CD14-positive monocyte (primary cell): ENCODE results near the gene C17orf50. TPM values are rescaled to one million over a fixed set of nuclear protein-coding genes. Genes with fewer than 3 reads are reported as not detected.

Source experiments
- DNase-seq, 3 donors: peaks; one replicate each; pipeline ENCODE4 v3.0.0-alpha.2; 2011 to 2022
- H2AFZ ChIP-seq: 2 replicates; pipeline ENCODE4 v1.6.0; 2012; ENCODE audit warnings: mild to moderate bottlenecking, low read depth, low read length, inconsistent platforms; ENCODE audit not compliant: insufficient read depth, poor library complexity, severe bottlenecking
- H3K27ac ChIP-seq, 2 donors: 1 replicate in 1 of 2; 2 replicates in 1 of 2; pipeline ENCODE4 v1.5.1; 2012 to 2013; ENCODE audit warnings: low read length in 2 of 2, control low read depth in 1 of 2, inconsistent platforms in 1 of 2, low read depth in 1 of 2, mild to moderate bottlenecking in 1 of 2
- H3K27me3 ChIP-seq, 2 donors: one replicate each; pipeline versions ENCODE4 v1.6.0 to v1.6.1; 2011 to 2013; ENCODE audit warnings: low read length in 2 of 2; ENCODE audit not compliant: control insufficient read depth in 2 of 2, insufficient read depth in 2 of 2
- H3K36me3 ChIP-seq, 2 donors: replicated peaks in 1 of 2; 1 replicate in 1 of 2; 2 replicates in 1 of 2; pipeline versions ENCODE4 v1.5.1 to v1.6.1; 2012 to 2013; ENCODE audit warnings: low read length in 2 of 2, control low read depth in 1 of 2, inconsistent platforms in 1 of 2, mild to moderate bottlenecking in 1 of 2; ENCODE audit not compliant: insufficient read depth in 2 of 2, control insufficient read depth in 1 of 2
- H3K4me1 ChIP-seq, 2 donors: 1 replicate in 1 of 2; 2 replicates in 1 of 2; pipeline versions ENCODE4 v1.5.1 to v1.6.1; 2012 to 2013; ENCODE audit warnings: low read length in 2 of 2, control low read depth in 1 of 2, inconsistent platforms in 1 of 2, mild to moderate bottlenecking in 1 of 2, moderate library complexity in 1 of 2; ENCODE audit not compliant: insufficient read depth in 2 of 2, control insufficient read depth in 1 of 2
- H3K4me2 ChIP-seq: replicated peaks from 2 replicates; pipeline ENCODE3; 2012; ENCODE audit warnings: low read length, moderate library complexity, mild to moderate bottlenecking; ENCODE audit not compliant: poor library complexity, severe bottlenecking; ENCODE audit errors: extremely low read depth
- H3K4me3 ChIP-seq, 3 experiments: fragments of 200-600 bp in 1 of 3; sonication (generic) in 1 of 3; replicated peaks in 1 of 3; 1 replicate in 2 of 3; 2 replicates in 1 of 3; pipeline ENCODE4 v1.5.1; 2011 to 2013; ENCODE audit warnings: low read length in 3 of 3, mild to moderate bottlenecking in 3 of 3, control low read depth in 2 of 3, low read depth in 2 of 3, inconsistent platforms in 1 of 3, moderate library complexity in 1 of 3
- H3K79me2 ChIP-seq: 2 replicates; pipeline ENCODE4 v1.6.0; 2012; ENCODE audit warnings: mild to moderate bottlenecking, control low read depth, inconsistent platforms, low read length, moderate library complexity; ENCODE audit not compliant: insufficient read depth
- H3K9ac ChIP-seq: 2 replicates; pipeline ENCODE4 v1.6.0; 2017; ENCODE audit warnings: low read length, mild to moderate bottlenecking; ENCODE audit not compliant: insufficient read depth, poor library complexity, severe bottlenecking
- H3K9me3 ChIP-seq, 2 donors: replicated peaks in 1 of 2; 1 replicate in 1 of 2; 2 replicates in 1 of 2; pipeline versions ENCODE4 v1.5.1 to v1.6.1; 2012 to 2013; ENCODE audit warnings: low read length in 2 of 2, control low read depth in 1 of 2; ENCODE audit not compliant: control insufficient read depth in 1 of 2, insufficient read depth in 1 of 2
- H4K20me1 ChIP-seq: 2 replicates; pipeline ENCODE4 v1.6.0; 2012; ENCODE audit warnings: mild to moderate bottlenecking, low read length, control low read depth, moderate library complexity; ENCODE audit not compliant: insufficient read depth
- H3K27ac Mint-ChIP-seq, 7 donors: one replicate each; pipeline ENCODE4 v1.8.0; 2020; ENCODE audit warnings: mild to moderate bottlenecking in 7 of 7, mixed read lengths in 7 of 7, moderate library complexity in 6 of 7, inconsistent platforms in 2 of 7
- H3K27me3 Mint-ChIP-seq, 3 donors: one replicate each; pipeline ENCODE4 v1.8.0; 2021 to 2022; ENCODE audit warnings: low read depth in 3 of 3, mild to moderate bottlenecking in 3 of 3, mixed read lengths in 3 of 3, moderate library complexity in 3 of 3, inconsistent platforms in 1 of 3
- H3K36me3 Mint-ChIP-seq, 2 donors: one replicate each; pipeline ENCODE4 v1.8.0; 2020; ENCODE audit warnings: mixed read lengths in 2 of 2, inconsistent platforms in 1 of 2, mild to moderate bottlenecking in 1 of 2
- H3K4me1 Mint-ChIP-seq: one replicate; pipeline ENCODE4 v1.8.0; 2020; ENCODE audit warnings: mild to moderate bottlenecking, mixed read lengths
- H3K4me3 Mint-ChIP-seq, 2 donors: one replicate each; pipeline ENCODE4 v1.8.0; 2020; ENCODE audit warnings: mild to moderate bottlenecking in 2 of 2, mixed read lengths in 2 of 2, moderate library complexity in 1 of 2
- H3K9me3 Mint-ChIP-seq, 7 donors: one replicate each; pipeline ENCODE4 v1.8.0; 2020 to 2022; ENCODE audit warnings: mixed read lengths in 7 of 7, mild to moderate bottlenecking in 6 of 7, moderate library complexity in 6 of 7, inconsistent platforms in 2 of 7
- WGBS: methylation state at CpG from one replicate; pipeline ENCODE4 v1.1.5; 2013; ENCODE audit warnings: missing lambda C conversion rate; ENCODE audit not compliant: insufficient coverage; 5-methylcytosine and 5-hydroxymethylcytosine counted together
- intact Hi-C, 2 donors: fragments of 100-400 bp; cut with micrococcal nuclease; formaldehyde crosslinking; loops; one replicate each; pipeline versions ENCODE4 v1.15.0 to v1.15.1; 2023
- polyA plus RNA-seq, 3 donors: library from polyadenylated mRNA; depleted of rRNA in 1 of 3; unstranded in 2 of 3; stranded (reverse) in 1 of 3; fragments of 300-500 nt in 2 of 3; fragments of >200 nt in 1 of 3; fragmentation: Illumina TruSeq in 2 of 3; gene quantifications; 1 replicate in 2 of 3; 2 replicates in 1 of 3; pipeline ENCODE4 v1.2.3, GENCODE V29; 2012 to 2021
- TF ChIP-seq, protein P1 (sequence below): fragments of 200-600 bp; IDR thresholded peaks from one replicate; pipeline ENCODE4 v1.8.0; 2022; ENCODE audit warnings: antibody characterized with exemption, mild to moderate bottlenecking

The C17orf50 gene
- polyA plus RNA-seq, 3 donors = 0.23 TPM; not detected in 2

- TF ChIP-seq, protein P1, sequence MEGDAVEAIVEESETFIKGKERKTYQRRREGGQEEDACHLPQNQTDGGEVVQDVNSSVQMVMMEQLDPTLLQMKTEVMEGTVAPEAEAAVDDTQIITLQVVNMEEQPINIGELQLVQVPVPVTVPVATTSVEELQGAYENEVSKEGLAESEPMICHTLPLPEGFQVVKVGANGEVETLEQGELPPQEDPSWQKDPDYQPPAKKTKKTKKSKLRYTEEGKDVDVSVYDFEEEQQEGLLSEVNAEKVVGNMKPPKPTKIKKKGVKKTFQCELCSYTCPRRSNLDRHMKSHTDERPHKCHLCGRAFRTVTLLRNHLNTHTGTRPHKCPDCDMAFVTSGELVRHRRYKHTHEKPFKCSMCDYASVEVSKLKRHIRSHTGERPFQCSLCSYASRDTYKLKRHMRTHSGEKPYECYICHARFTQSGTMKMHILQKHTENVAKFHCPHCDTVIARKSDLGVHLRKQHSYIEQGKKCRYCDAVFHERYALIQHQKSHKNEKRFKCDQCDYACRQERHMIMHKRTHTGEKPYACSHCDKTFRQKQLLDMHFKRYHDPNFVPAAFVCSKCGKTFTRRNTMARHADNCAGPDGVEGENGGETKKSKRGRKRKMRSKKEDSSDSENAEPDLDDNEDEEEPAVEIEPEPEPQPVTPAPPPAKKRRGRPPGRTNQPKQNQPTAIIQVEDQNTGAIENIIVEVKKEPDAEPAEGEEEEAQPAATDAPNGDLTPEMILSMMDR = no peak
- H3K27me3 ChIP-seq = peaks cover 5 to 23% of the 10 kb centered on the region in 2 donors
- no peak overlapping the region for H3K27ac Mint-ChIP-seq
- peaks cover 26 to 34% (median 28%) of the 10 kb centered on the region in 3 donors for H3K27me3 Mint-ChIP-seq
- H3K9me3 Mint-ChIP-seq = peaks cover 0 to 3% (median 0%) of the 10 kb centered on the region in 7 donors
- no peaks in the 10 kb centered on the region for H3K79me2 ChIP-seq
- H3K4me2 ChIP-seq = no peak overlapping the region
- no peak overlapping the region for H3K4me3 Mint-ChIP-seq
- H2AFZ ChIP-seq = no peak overlapping the region
- H3K9me3 ChIP-seq = no peaks in the 10 kb centered on the region
- no peak overlapping the region for H3K27ac ChIP-seq
- H3K4me1 Mint-ChIP-seq = peaks cover 11% of the 10 kb centered on the region
- 88% methylated on average over 3 of the region's 6 CpGs for WGBS
- H3K4me1 ChIP-seq = peaks cover 4 to 7% of the 10 kb centered on the region in 2 donors
- H4K20me1 ChIP-seq = no peaks in the 10 kb centered on the region
- intact Hi-C loops = no loop called here
- peaks cover 9 to 14% of the 10 kb centered on the region in 2 donors for H3K36me3 Mint-ChIP-seq
- H3K4me3 ChIP-seq = no peak overlapping the region
- H3K9ac ChIP-seq = no peak overlapping the region
- no peak for DNase-seq
- H3K36me3 ChIP-seq = peaks cover 2 to 3% of the 10 kb centered on the region in 2 donors
Observed at GRCh38 chr17:35733366-35733765, 27.3 kb upstream of the C17orf50 start.

DNA sequence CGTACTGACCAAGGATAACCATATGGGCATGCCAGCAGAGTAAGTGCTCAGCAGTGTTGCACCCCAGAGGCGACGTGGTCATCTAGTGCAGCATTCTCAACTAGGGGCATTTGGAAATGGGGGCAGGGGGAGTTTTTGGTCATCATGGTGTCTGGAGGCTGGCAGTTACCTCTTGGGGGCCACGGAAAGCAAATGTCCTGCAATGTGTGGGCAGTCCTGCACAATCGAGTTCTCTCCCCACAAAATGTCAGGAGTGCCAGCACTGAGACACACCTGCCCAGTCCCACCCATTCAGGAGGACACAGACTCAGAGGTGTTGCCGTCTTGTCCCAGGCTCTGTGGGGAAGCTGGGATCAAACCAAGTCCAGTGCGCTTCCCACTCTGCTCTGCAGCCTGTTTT is 26.3 kb upstream of the C17orf50 start:
- peaks cover 27 to 41% (median 32%) of the 10 kb centered on the region in 3 donors for H3K27me3 Mint-ChIP-seq
- H3K4me3 Mint-ChIP-seq = no peak overlapping the region
- intact Hi-C loops = no loop called here
- Histone ChIP-seq H2AFZ (no peak overlapping the region), H3K4me2 (no peak overlapping the region), H3K4me3 (no peak overlapping the region), H3K36me3 (no peaks in the 10 kb centered on the region), H3K27me3 (peaks cover 5 to 23% of the 10 kb centered on the region in 2 donors), H3K4me1 (peaks cover 4 to 7% of the 10 kb centered on the region in 2 donors), H3K79me2 (no peaks in the 10 kb centered on the region), H4K20me1 (no peaks in the 10 kb centered on the region), H3K9me3 (no peaks in the 10 kb centered on the region), H3K9ac (no peak overlapping the region), H3K27ac (no peak overlapping the region)
- peaks cover 6 to 11% of the 10 kb centered on the region in 2 donors for H3K36me3 Mint-ChIP-seq
- no peak for DNase-seq
- peaks cover 11% of the 10 kb centered on the region for H3K4me1 Mint-ChIP-seq
- H3K9me3 Mint-ChIP-seq = peaks cover 0 to 3% (median 0%) of the 10 kb centered on the region in 7 donors
- WGBS = 89% methylated on average over 6 of the region's 7 CpGs
- TF ChIP-seq, protein P1 = no peak
- H3K27ac Mint-ChIP-seq = peak overlapping the region in 1 of 7 donors; percentile 5
